Motor neuron (in vitro differentiated cells): ENCODE results near the gene OPHN1. TPM values are rescaled to one million over a fixed set of nuclear protein-coding genes. Genes with fewer than 3 reads are reported as not detected.

Experiments used
- ATAC-seq, 8 experiments: fragments of 200-7000 bp; cut with Tn5 transposase; replicated peaks in 6 of 8; 2 replicates each; pipeline ENCODE4 v1.8.0; 2021; ENCODE audit warnings: mild to moderate bottlenecking in 8 of 8, moderate library complexity in 8 of 8
- H3K27ac ChIP-seq, 2 donors: fragments of 250-450 bp; sonication (Bioruptor Pico); 2 replicates each; pipeline ENCODE4 v1.9.0; 2021; ENCODE audit warnings: antibody characterized with exemption in 2 of 2, mild to moderate bottlenecking in 2 of 2, moderate library complexity in 1 of 2
- H3K4me1 ChIP-seq, 2 donors: fragments of 250-450 bp; sonication (Bioruptor Pico); replicated peaks in 1 of 2; 2 replicates each; pipeline ENCODE4 v1.6.1; 2021; ENCODE audit warnings: antibody characterized with exemption in 2 of 2, mild to moderate bottlenecking in 2 of 2, moderate library complexity in 1 of 2
- H3K4me3 ChIP-seq, 5 donors: fragments of 250-450 bp; sonication (Bioruptor Pico); 2 replicates each; pipeline ENCODE4 v1.9.0; 2021; ENCODE audit warnings: antibody characterized with exemption in 5 of 5, mild to moderate bottlenecking in 5 of 5, moderate library complexity in 4 of 5
- WGBS, 10 experiments: fragments of 450-650 bp; shearing (Covaris generic); methylation state at CpG; one replicate each; pipeline ENCODE4 v1.0.0; 2022; 5-methylcytosine and 5-hydroxymethylcytosine counted together
- in situ Hi-C, 9 experiments: fragments of 400-800 bp; cut with MboI; loops; one replicate each; pipeline ENCODE4 v1.15.0; 2021; ENCODE audit warnings: low sequenced_read_pairs in 9 of 9, low pct_unique_long_range_greater_than_20kb in 2 of 9; ENCODE audit not compliant: unreplicated experiment in 9 of 9
- total RNA-seq, 8 experiments: library from RNA; unstranded; fragments of 300-600 nt; gene quantifications; 2 replicates each; pipeline versions ENCODE4 v1.2.3 to v1.2.4, GENCODE V29; 2022

OPHN1 gene
- total RNA-seq, 8 experiments from 2014 or later: 4.6 to 13.9 (median 6.1) TPM

DNA sequence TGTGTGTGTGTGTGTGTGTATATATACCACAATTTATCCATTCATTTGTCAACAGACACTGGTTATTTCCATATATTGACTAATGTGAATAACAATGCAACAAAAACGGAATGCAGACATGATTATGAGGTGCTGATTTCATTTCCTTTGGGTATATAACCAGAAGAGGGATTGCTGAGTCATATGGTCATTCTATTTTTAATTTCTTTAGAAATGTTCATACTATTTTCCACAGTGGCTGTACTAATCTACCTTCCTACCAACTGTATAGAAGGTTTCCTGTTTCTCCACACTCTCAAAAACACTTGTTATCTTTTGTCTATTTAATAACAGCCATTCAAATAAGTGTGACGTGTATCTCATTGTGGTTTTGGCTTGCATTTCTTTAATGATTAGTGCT, 269.9 kb downstream of the OPHN1 start:
- WGBS, 10 experiments: 40 to 100% (median 62%) methylated on average over 1 to 2 of the region's 2 CpGs; no CpG with 5 or more reads in 7 of the 10 experiments
- H3K4me3 ChIP-seq: no peak overlapping the region
- H3K27ac ChIP-seq: no peak overlapping the region
- in situ Hi-C loops: no loop called here
- no peak for ATAC-seq
- H3K4me1 ChIP-seq: no peaks in the 10 kb centered on the region

DNA sequence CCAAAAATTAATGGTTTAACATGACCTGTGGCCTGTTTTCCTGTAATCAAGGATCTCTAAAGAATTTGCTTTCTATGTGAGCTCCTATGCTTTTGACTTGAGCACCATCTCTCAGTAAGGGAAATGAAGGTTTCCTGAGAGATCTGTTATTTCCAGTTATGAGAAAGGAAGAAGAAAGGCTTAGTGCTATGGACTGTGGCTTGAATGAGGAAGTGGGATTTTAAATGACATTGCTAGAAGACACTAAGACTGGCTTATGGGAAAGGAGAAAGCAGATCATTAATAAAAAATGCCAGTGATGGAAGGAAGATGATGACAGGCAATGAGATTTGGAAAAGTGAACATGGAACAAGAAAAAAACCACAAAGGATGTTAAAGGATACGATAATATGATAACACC, 285.4 kb downstream of the OPHN1 start:
- no peak overlapping the region for H3K4me3 ChIP-seq
- H3K27ac ChIP-seq: no peak overlapping the region
- in situ Hi-C loops: no loop called here
- WGBS, 10 experiments: 63 to 100% (median 76%) methylated on average over 1 of the region's 1 CpG; no CpG with 5 or more reads in 2 of the 10 experiments
- ATAC-seq: no peak
- H3K4me1 ChIP-seq: no peaks in the 10 kb centered on the region

DNA sequence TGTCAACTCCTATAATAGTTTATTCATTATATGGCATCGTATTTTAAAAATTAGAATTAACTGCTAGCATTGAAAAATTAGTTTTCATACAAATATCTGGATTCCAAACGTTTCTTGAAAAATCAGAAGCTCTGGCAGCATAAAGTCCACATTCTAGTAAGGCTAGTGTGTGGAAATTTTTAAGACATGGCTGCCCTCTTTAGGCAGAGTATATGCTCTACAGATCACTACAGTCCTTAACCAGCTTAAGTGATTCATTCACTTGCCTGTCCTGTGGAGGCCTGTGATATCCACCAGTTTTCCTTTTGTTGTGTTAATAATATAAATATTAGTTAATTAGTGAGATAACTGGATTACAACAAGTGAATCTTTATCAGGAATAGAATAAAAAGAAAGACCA, 287.2 kb downstream of the OPHN1 start:
- in situ Hi-C loops: no loop called here
- H3K4me3 ChIP-seq: no peak overlapping the region
- peak in 6 of 8 experiments; percentile 50 to 96 (median 84) for ATAC-seq
- WGBS, 10 experiments: 0% methylated on average over 1 to 2 of the region's 2 CpGs; no CpG with 5 or more reads in 5 of the 10 experiments
- no peak overlapping the region for H3K27ac ChIP-seq
- no peaks in the 10 kb centered on the region for H3K4me1 ChIP-seq

DNA sequence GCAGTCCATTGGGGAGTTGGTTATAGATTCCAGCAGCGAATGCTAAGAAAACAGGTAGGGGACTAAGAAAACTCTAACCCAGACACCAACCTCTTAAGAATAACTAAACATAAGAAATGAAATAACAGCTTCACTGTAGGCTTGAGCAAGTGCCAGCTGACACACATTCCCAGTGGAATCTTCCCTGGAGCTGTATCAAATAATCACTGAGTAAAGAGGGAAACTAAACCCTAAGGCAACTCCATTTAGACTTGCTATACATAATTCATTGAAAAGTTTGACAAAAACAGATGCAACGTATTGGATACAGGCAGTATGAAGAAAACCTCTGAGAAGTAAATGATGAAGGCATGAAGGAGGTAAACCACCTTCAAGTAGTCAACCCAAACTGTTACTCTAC, 293.5 kb downstream of the OPHN1 start:
- ATAC-seq: peak in 3 of 8 experiments; percentile 17 to 50 (median 30)
- WGBS, 10 experiments: 0 to 100% (median 40%) methylated on average over 1 to 2 of the region's 2 CpGs; no CpG with 5 or more reads in 6 of the 10 experiments
- in situ Hi-C loops: no loop called here
- no peaks in the 10 kb centered on the region for H3K4me1 ChIP-seq
- H3K4me3 ChIP-seq: no peak overlapping the region
- H3K27ac ChIP-seq: no peak overlapping the region

DNA sequence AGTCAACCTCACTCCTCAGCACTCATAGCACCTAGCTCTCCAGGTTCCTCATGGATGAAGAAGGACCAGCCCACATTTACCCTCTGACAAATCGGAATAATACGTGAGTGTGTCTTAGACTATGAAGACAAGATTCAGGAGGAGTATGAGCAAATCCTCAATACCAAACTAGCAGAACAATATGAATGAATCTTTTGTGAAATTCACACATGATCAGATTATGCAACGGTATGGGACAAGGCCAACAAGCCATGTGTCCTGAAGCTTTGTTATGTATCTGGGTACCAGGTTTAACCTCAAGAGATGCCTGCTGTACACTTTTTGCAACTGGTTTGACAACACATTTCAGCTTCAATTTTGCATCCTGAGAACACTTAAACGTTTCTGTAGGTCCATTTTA, 300.1 kb downstream of the OPHN1 start:
- no peak overlapping the region for H3K4me3 ChIP-seq
- in situ Hi-C loops: no loop called here
- H3K4me1 ChIP-seq: no peaks in the 10 kb centered on the region
- ATAC-seq: no peak
- 54 to 100% (median 90%) methylated on average over 2 to 4 of the region's 4 CpGs; no CpG with 5 or more reads in 7 of the 10 experiments for WGBS, 10 experiments
- H3K27ac ChIP-seq: no peak overlapping the region

DNA sequence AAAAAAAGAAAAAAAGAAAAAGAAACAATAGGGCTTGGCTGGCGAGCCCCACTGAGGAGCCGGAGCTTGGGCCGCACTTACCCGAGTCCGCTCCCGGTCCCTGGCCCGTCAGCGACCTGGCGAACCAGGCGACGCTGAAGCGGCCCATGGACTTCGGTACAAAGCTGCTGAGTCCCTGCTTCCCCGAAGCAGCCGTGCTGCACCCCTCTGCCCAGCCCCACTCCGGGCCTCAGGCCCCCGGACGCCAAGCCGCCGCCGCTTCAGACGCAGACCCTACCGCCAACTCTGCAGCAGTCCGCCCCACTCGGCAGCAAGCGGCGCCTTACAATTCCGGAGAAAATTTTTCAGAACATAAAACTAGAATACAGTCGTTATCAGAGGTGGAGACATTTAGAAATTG, 300.5 kb downstream of the OPHN1 start:
- no peak overlapping the region for H3K27ac ChIP-seq
- no peak overlapping the region for H3K4me3 ChIP-seq
- no peak for ATAC-seq
- H3K4me1 ChIP-seq: no peaks in the 10 kb centered on the region
- in situ Hi-C loops: no loop called here
- 63 to 100% (median 88%) methylated on average over 1 to 14 of the region's 29 CpGs; no CpG with 5 or more reads in 6 of the 10 experiments for WGBS, 10 experiments

DNA sequence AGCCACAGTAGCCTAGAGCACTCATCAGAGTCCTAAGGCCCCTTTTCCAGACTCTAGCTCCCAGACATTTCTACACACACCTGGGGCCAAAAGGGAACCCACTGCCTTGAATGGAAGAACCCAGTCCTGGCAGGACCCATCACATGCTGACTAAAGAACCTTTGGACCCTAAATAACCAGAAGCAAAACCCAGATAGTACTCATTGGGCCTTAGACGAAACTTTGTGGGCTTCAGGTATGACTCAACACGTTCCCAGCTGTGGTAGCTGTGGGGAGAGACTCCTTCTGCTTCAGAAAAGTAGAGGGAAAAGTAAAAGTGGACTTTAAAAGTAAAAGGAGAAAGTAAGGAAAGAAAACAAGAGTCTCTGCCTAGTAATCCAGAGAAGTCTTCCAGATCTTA, 311.5 kb downstream of the OPHN1 start:
- in situ Hi-C loops: no loop called here
- Histone ChIP-seq H3K27ac (no peak overlapping the region), H3K4me3 (no peak overlapping the region), H3K4me1 (no peaks in the 10 kb centered on the region)
- no peak for ATAC-seq
- 100% methylated on average over 1 to 2 of the region's 2 CpGs; no CpG with 5 or more reads in 5 of the 10 experiments for WGBS, 10 experiments

DNA sequence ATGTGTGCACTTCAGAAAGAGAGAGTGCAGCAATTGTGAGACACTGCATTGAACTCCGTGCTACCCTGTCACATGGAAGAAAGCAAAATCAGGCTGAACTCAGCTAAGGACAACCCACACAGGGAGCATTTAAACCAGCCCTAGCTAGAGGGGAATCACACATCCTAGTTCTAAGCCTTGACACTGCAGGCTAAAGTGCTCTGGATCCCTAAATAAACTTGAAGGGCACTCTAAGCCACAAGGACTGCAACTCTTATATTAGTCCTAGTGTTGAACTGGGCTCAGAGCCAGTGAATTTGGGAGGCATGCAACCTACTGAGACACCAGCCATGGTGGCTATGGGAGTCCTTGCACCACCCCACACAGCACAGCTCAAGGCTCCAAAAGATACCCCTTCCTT, 311.9 kb downstream of the OPHN1 start:
- Histone ChIP-seq H3K4me1 (no peaks in the 10 kb centered on the region), H3K27ac (no peak overlapping the region), H3K4me3 (no peak overlapping the region)
- in situ Hi-C loops: no loop called here
- WGBS, 10 experiments: 0 to 80% (median 25%) methylated on average over 1 of the region's 1 CpG; no CpG with 5 or more reads in 5 of the 10 experiments
- peak in 1 of 8 experiments; percentile 25 for ATAC-seq

DNA sequence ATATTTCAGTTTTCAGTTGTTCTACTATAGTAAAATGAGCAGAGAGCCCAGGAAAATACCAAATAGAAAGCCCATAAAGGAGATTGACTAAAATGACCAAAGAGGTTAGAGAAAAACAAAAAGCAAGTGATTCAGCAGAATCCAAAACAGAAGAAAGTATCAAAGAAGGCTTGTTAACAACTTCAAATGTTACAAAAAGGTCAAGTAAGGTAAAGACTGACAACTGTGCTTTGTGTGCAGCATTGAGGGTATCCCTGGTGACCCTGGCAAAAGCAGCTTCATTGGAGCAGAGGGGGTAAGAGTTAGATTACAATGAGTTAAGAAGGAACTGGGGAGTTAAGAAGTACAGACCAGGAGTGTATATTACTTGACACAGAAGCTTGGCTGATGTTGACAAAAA, 317.9 kb downstream of the OPHN1 start:
- Histone ChIP-seq H3K4me3 (no peak overlapping the region), H3K4me1 (no peaks in the 10 kb centered on the region), H3K27ac (no peak overlapping the region)
- ATAC-seq: no peak
- in situ Hi-C loops: no loop called here

DNA sequence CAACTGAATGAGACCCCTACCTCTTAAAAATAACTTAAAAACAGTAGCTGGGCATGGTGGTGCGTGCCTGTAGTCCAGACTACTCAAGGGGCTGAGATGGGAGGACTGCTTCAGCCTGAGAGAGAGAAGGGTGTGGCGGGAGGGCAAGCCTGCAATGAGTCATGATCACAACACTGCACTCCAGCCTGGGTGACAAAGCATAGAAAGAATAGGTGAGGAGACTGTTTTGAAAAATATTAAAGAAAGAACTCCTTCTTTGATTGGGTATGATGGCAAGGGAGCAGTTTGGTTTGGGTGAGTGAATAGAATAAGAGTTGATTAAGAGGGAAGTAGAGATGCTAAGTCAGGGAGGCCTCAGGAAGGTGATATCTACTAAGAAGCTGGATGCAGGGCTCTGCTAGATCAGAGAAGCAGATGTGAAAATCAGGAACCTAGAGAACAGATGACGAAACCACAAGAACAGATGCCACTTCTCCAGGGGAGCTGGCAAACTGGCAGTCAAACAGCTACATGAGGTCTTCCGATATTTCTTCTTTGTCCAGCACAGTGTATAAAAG, 318.6 kb downstream of the OPHN1 start:
- in situ Hi-C loops: no loop called here
- ATAC-seq: peak in 2 of 8 experiments; percentile 99

DNA sequence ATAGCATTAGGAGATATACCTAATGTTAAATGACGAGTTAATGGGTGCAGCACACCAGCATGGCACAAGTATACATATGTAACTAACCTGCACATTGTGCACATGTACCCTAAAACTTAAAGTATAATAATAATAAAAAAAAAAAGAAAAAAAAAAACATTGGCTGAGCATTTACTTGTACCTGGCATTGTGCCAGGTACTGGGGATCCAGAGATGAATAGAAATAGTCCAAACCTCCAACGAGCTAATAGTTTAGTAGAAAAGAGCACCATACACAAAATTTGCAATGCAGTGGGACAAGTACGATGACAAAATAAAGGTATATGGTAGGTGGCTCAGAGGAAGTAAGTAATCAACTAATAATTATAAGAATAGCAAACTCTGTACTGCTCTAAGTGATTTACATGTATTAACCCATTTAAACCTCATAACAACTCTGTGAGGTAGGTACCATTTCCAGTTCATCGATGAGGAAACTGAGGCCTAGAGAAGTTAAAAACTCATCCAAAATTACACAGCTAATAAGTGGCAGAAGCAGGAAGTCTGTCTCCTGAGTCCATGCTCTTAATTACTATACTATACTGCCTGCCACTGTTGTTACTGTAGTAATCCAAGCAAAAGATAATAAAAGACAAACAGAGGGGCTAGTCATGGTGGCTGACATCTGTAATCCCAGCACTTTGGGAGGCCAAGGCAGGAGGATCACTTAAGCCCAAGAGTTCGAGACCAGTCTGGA, 319.3 kb downstream of the OPHN1 start:
- Histone ChIP-seq H3K4me1 (no peaks in the 10 kb centered on the region), H3K4me3 (no peak overlapping the region), H3K27ac (no peak overlapping the region)
- in situ Hi-C loops: no loop called here
- 48 to 100% (median 83%) methylated on average over 1 to 3 of the region's 5 CpGs; no CpG with 5 or more reads in 4 of the 10 experiments for WGBS, 10 experiments
- no peak for ATAC-seq

More for the DNA sequence above, 318.6 kb downstream of the OPHN1 start:
- no peak overlapping the region for H3K27ac ChIP-seq
- no peak overlapping the region for H3K4me3 ChIP-seq
- 20 to 100% (median 64%) methylated on average over 1 to 4 of the region's 4 CpGs; no CpG with 5 or more reads in 3 of the 10 experiments for WGBS, 10 experiments
- H3K4me1 ChIP-seq: no peaks in the 10 kb centered on the region

DNA sequence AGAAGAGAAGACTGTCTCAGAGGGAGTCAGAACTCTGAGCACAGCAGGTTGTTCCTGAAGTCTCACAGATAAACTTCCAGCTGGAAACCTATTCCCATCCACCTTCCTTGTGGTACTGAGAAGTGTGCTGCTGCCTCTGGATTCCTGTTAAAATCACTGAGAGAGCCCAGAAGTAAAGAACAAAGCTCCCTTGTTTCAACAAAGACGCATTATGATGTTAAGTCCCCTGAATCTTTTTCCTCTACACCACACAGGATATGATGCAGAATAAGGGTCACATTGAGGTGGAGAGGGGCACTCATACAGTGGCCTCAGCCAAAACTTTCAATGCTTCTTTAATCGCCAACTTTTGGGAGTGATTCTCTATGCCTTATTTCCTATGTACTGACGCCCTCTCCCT, 321.0 kb downstream of the OPHN1 start:
- no peak overlapping the region for H3K27ac ChIP-seq
- in situ Hi-C loops: no loop called here

DNA sequence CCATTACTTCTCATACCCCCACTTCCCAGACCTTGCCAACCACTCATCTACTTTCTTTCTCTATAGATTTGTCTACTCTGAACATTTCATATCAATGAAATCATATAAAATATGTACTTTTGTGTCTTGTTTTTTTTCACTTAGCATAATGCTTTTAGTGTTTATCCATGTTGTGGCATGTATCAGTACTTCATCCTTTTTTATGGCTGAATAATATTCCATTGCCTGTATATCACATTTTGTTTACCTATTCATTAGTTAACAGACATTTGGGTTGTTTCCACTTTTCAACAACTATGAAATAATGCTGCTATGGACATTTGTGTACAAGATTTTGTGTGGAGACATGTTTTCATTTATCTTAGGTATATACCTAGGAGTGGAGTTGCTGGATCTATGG, 324.1 kb downstream of the OPHN1 start:
- in situ Hi-C loops: no loop called here
- Histone ChIP-seq H3K4me1 (no peaks in the 10 kb centered on the region), H3K27ac (no peak overlapping the region), H3K4me3 (no peak overlapping the region)
- ATAC-seq: no peak

More for the DNA sequence above, 321.0 kb downstream of the OPHN1 start:
- Histone ChIP-seq H3K4me3 (no peak overlapping the region), H3K4me1 (no peaks in the 10 kb centered on the region)
- WGBS, 10 experiments: 25 to 80% (median 47%) methylated on average over 1 to 3 of the region's 3 CpGs; no CpG with 5 or more reads in 6 of the 10 experiments
- no peak for ATAC-seq

DNA sequence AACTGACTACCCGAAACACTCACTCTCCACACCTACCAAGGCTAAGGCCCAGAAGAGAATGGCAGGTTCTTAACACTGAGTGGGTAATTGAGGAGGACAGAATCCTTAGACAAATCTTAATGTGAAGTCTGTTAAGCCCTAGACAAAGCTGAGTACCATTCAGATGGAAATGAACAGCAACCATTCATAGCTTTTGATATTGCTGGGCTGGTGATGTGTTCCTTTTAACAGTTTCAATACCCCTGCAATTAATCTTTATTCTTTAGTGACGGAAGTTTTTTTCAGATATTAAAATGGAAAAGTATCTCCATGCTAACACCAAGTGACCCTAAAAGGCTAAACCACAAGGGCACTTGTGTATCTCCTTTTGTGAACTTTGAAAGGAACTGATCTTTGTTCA, 334.9 kb downstream of the OPHN1 start:
- ATAC-seq: peak in 2 of 8 experiments; percentile 24 to 30
- H3K27ac ChIP-seq: no peak overlapping the region
- H3K4me1 ChIP-seq: no peaks in the 10 kb centered on the region
- H3K4me3 ChIP-seq: no peak overlapping the region
- in situ Hi-C loops: no loop called here
- WGBS, 10 experiments: 33 to 43% methylated on average over 1 to 2 of the region's 2 CpGs; no CpG with 5 or more reads in 8 of the 10 experiments
